Breast epithelium (tissue), 4 donors: ENCODE data around the gene SP8. TPM values are rescaled to one million over a fixed set of nuclear protein-coding genes. Genes with fewer than 3 reads are reported as not detected.

Experiments used
- DNase-seq, 2 donors: peaks; one replicate each; pipeline ENCODE4 v3.0.0-alpha.2; 2019; ENCODE audit warnings: low spot score in 2 of 2
- H3K27ac ChIP-seq, 2 donors: fragments of 200-600 bp; sonication (generic) in 1 of 2; one replicate each; pipeline ENCODE4 v1.5.1; 2016 to 2019; ENCODE audit warnings: mild to moderate bottlenecking in 1 of 2
- H3K27me3 ChIP-seq, 2 donors: fragments of 200-600 bp; sonication (generic) in 1 of 2; one replicate each; pipeline versions ENCODE4 v1.5.1 to v1.6.0; 2017 to 2019; ENCODE audit warnings: control low read depth in 1 of 2, mild to moderate bottlenecking in 1 of 2
- H3K36me3 ChIP-seq: fragments of 200-600 bp; one replicate; pipeline ENCODE4 v1.5.1; 2019
- H3K4me1 ChIP-seq, 2 donors: fragments of 200-600 bp; sonication (generic); one replicate each; pipeline ENCODE4 v1.5.1; 2016 to 2019; ENCODE audit warnings: control low read depth in 1 of 2
- H3K4me3 ChIP-seq, 3 donors: fragments of 200-600 bp; sonication (generic); 1 replicate in 2 of 3; 2 replicates in 1 of 3; pipeline ENCODE4 v1.5.1; 2016 to 2019; ENCODE audit warnings: mild to moderate bottlenecking in 3 of 3, moderate library complexity in 2 of 3
- H3K9me3 ChIP-seq, 2 donors: fragments of 200-600 bp; sonication (generic) in 1 of 2; one replicate each; pipeline ENCODE4 v1.5.1; 2016 to 2019; ENCODE audit warnings: control low read depth in 1 of 2
- POLR2A ChIP-seq: fragments of 450-650 bp; IDR thresholded peaks from one replicate; pipeline ENCODE4 v1.6.1; 2016; ENCODE audit warnings: antibody characterized with exemption, mild to moderate bottlenecking, moderate library complexity
- POLR2AphosphoS5 ChIP-seq, 3 donors: sonication (generic); formaldehyde crosslinking; IDR thresholded peaks; one replicate each; pipeline ENCODE4 v1.6.1; 2017; ENCODE audit warnings: antibody characterized with exemption in 3 of 3
- intact Hi-C: fragments of 100-400 bp; cut with DNase I; formaldehyde crosslinking; loops from one replicate; pipeline ENCODE4 v1.15.1; 2023; ENCODE audit warnings: low total_unique reads
- total RNA-seq, 3 donors: library from RNA; depleted of rRNA; stranded (reverse); fragments of >200 nt; gene quantifications; one replicate each; pipeline ENCODE4 v1.1.0, GENCODE V29; 2016
- TF ChIP-seq, protein P1 (sequence below), 3 donors: fragments of 450-650 bp; IDR thresholded peaks; one replicate each; pipeline ENCODE4 v1.5.1; 2016 to 2017; ENCODE audit warnings: antibody characterized with exemption in 3 of 3, mild to moderate bottlenecking in 3 of 3, moderate library complexity in 3 of 3

SP8 gene
- total RNA-seq, 3 donors from 2014 or later = not detected

DNA sequence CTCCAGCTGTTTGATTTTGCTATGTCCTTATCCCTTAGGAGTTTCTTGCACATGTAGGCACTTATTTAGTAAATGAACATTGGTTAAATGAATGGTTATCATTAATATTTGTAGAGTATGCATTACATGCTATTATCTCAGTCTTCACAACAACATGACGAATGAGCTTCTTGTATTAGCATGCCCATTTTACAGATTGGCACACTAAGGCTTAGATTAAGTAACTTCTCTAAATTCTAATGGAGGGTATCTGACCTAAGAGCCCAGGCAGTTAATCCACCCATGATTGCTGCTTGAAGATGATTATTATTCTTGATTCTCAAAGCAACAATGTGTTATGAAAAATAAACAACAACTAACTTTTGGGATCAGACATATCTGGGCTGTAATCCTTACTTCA lies 32.7 kb downstream of the SP8 start:
- Histone ChIP-seq H3K36me3 (no peaks in the 10 kb centered on the region), H3K9me3 (no peaks in the 10 kb centered on the region), H3K27me3 (no peaks in the 10 kb centered on the region), H3K27ac (no peak overlapping the region), H3K4me3 (no peak overlapping the region), H3K4me1 (no peaks in the 10 kb centered on the region)
- TF ChIP-seq POLR2AphosphoS5 (IDR thresholded peaks at IDR 0.05) (no peak), POLR2A (no peak)
- TF ChIP-seq, protein P1, sequence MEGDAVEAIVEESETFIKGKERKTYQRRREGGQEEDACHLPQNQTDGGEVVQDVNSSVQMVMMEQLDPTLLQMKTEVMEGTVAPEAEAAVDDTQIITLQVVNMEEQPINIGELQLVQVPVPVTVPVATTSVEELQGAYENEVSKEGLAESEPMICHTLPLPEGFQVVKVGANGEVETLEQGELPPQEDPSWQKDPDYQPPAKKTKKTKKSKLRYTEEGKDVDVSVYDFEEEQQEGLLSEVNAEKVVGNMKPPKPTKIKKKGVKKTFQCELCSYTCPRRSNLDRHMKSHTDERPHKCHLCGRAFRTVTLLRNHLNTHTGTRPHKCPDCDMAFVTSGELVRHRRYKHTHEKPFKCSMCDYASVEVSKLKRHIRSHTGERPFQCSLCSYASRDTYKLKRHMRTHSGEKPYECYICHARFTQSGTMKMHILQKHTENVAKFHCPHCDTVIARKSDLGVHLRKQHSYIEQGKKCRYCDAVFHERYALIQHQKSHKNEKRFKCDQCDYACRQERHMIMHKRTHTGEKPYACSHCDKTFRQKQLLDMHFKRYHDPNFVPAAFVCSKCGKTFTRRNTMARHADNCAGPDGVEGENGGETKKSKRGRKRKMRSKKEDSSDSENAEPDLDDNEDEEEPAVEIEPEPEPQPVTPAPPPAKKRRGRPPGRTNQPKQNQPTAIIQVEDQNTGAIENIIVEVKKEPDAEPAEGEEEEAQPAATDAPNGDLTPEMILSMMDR (IDR thresholded peaks at IDR 0.05) = no peak
- no peak for DNase-seq
- intact Hi-C loops = no loop called here

DNA sequence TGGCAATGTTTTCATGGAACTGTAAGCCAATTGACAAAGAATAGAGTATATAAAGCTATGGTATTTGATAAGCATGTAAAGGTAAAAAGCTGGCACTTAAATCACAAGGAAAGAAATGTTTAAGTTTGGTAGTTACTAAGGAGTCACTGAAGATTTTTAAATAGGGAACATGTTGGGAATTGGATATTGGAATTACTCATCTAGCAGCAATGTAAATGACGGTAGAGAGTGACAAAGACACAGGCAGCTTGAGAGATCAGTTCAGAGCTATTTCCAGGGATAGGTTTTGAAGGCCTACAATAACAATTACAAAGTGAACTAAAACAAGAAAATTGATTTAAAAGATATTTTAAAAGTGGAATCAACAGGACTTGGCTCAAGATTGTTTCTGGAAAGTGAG lies 36.8 kb downstream of the SP8 start:
- no peaks in the 10 kb centered on the region for H3K36me3 ChIP-seq
- TF ChIP-seq POLR2A (no peak), POLR2AphosphoS5 (IDR thresholded peaks at IDR 0.05) (no peak)
- TF ChIP-seq, protein P1 (IDR thresholded peaks at IDR 0.05) = no peak
- no peaks in the 10 kb centered on the region for H3K4me1 ChIP-seq
- DNase-seq = no peak
- no peak overlapping the region for H3K27ac ChIP-seq
- H3K27me3 ChIP-seq = no peaks in the 10 kb centered on the region
- intact Hi-C loops = no loop called here
- no peak overlapping the region for H3K4me3 ChIP-seq
- no peaks in the 10 kb centered on the region for H3K9me3 ChIP-seq

DNA sequence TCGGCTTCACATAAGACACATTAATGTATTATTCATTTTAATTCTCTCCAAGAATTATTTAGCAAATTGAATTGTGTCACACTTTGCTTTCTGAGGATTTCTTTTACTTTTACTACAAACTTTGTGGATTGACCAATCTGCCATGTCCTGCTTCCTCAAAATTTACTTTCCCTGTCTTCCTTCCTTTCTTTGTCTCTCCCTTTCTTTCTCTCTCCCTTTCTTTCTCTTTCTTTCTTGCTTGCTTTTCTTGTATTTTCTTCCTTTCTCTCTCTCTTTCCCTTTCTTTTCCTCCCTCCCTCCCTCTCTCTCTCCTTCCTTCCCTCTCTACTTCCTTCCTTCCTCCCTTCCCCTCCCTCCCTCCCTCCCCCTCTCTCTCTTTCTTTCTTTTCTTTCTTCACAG lies 37.8 kb downstream of the SP8 start:
- DNase-seq = no peak
- intact Hi-C loops = no loop called here
- H3K4me1 ChIP-seq = no peaks in the 10 kb centered on the region
- no peaks in the 10 kb centered on the region for H3K9me3 ChIP-seq
- H3K27ac ChIP-seq = no peak overlapping the region
- no peaks in the 10 kb centered on the region for H3K27me3 ChIP-seq
- no peak overlapping the region for H3K4me3 ChIP-seq
- H3K36me3 ChIP-seq = no peaks in the 10 kb centered on the region
- TF ChIP-seq POLR2A (no peak), POLR2AphosphoS5 (IDR thresholded peaks at IDR 0.05) (no peak)
- TF ChIP-seq, protein P1 (IDR thresholded peaks at IDR 0.05) = no peak

DNA sequence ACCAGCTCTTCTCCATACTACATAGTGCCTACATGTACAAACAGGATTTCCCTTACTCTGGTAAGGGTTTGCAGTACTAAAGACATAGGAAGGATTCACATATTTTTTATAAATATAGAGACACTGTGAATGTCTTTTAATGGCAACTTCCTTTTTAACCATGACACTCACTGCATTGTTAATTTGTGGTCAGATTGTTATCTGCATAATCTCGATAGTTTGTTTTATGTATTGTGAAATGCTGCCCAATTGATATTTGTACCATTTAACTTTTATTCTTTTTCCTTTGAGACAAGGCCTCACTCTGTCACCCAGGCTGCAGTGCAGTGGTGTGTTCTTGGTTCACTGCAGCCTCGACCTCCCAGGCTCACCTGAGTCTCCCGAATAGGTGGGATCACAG lies 39.7 kb downstream of the SP8 start:
- Histone ChIP-seq H3K4me1 (no peaks in the 10 kb centered on the region), H3K36me3 (no peaks in the 10 kb centered on the region), H3K27me3 (no peaks in the 10 kb centered on the region), H3K9me3 (no peaks in the 10 kb centered on the region), H3K4me3 (no peak overlapping the region), H3K27ac (no peak overlapping the region)
- TF ChIP-seq POLR2AphosphoS5 (IDR thresholded peaks at IDR 0.05) = no peak
- TF ChIP-seq, protein P1 (IDR thresholded peaks at IDR 0.05) = no peak
- no peak for TF ChIP-seq POLR2A
- intact Hi-C loops = no loop called here
- no peak for DNase-seq

DNA sequence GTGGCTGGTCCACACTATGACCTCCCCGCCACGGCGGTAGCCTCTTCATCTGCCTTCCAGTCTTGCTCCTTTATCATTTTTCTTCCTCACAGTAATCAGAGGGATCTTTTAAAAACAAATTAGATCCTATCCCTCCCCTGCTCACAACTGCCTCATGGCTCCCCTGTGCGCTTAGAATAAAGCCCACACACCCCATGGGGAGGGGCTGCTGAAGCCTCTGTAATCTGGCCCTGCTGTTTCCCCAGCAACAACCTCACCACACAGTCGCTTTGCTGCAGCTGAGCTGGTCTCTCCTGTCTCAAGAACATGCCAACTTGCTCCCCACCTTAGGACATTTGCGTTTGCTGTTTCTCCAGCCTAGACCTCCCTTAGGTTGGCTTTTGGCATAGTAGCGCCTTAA lies 41.0 kb downstream of the SP8 start:
- intact Hi-C loops = no loop called here
- Histone ChIP-seq H3K36me3 (no peaks in the 10 kb centered on the region), H3K4me3 (no peak overlapping the region), H3K9me3 (no peaks in the 10 kb centered on the region), H3K4me1 (no peaks in the 10 kb centered on the region), H3K27ac (no peak overlapping the region), H3K27me3 (no peaks in the 10 kb centered on the region)
- TF ChIP-seq, protein P1 (IDR thresholded peaks at IDR 0.05) = no peak
- TF ChIP-seq POLR2AphosphoS5 (IDR thresholded peaks at IDR 0.05) (no peak), POLR2A (no peak)
- no peak for DNase-seq
